Fibroblast of upper back skin (primary cell): ENCODE data around the gene GAB3.
"Not testable (repeated sequence)": the region's sequence is repeated elsewhere in the genome, so short reads cannot be mapped to it uniquely, and the experiment has no call there.

Source experiments
- DNase-seq: peaks from one replicate; pipeline ENCODE4 v3.0.0-alpha.2; 2013

The GAB3 gene

DNA sequence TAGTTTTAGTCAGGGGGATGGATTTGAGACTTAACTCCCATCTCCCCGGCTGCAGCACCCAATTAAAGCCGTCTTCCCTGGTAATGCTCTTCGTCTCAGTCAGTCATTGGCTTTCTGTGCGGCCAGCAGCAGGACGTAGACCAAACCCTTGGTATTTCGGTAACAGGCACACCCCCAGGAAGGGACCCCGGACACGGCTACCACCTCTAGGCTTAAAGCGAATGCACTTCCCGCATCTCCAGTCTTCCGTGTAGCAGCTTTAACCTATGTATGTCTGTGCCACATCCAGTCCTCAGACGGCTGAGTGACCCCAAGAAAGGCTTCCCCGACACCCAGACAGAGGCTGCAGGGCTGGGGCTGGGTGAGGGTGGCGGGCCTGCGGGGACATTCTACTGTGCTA is 96.0 kb downstream of the GAB3 start:
- no peak for DNase-seq

DNA sequence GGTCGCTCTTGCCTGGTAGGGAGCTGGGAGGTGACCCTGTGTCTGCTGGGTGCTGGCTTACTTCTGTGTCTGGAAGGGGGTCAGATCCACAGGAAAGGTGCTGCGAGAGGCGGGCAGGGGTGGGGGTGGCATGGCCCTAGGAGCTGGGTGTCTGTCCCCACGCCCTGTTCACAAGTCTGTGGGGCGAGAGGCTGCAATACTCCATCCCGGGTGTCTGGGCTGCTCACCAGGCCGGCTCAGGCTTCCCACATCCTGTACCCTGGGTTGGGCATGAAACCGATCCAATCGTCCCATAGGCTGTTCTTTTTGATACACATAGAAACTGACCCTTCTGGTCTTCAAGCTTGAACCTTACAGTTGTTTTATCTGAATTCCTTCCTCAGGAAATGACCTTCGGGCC is 96.5 kb downstream of the GAB3 start:
- no peak for DNase-seq

GRCh38 chrX:154653413-154653812 is 97.5 kb downstream of the GAB3 start, which contains the start of gene CTAG2:
CTAG2 (minus strand) TSS chrX:154653579; CDS start chrX:154653515, 64 bp downstream.
- DNase-seq, result not testable (repeated sequence)

DNA sequence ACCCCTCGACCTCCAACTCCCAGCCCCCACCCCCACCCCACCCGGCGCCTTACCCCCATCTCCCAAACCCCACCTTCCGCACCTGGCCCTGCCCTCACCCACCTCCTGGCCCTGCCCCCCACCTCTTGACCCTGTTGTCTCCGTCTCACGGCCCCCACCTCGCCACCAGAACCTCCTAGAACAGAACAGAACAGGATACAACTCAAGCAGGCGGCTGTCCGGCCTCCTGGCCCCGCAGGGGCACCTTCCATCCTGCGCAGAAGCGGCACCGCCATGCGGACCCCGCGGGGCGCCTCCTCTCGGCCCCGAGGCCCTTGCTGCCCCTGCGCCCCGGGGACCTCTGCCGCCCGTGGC is 97.9 kb downstream of the GAB3 start:
- DNase-seq, result no peak

GRCh38 chrX:154652311-154653047 is 98.4 kb downstream of the GAB3 start:
- DNase-seq, result no peak

DNA sequence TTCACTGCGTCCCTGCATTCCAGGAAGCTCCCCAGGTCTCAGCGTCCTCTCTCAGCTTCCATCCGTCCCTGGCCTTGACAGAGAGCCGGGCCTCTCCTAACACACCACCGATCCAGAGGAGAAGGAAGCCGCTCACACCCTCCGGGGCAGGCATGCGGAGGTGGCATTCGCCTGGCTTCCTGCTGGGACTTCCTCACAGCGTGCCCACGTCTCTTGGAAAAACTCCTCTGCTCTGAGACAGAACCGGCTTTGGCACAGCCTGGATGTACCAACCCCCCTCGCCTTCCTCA is 100.7 kb downstream of the GAB3 start:
- DNase-seq, result no peak

DNA sequence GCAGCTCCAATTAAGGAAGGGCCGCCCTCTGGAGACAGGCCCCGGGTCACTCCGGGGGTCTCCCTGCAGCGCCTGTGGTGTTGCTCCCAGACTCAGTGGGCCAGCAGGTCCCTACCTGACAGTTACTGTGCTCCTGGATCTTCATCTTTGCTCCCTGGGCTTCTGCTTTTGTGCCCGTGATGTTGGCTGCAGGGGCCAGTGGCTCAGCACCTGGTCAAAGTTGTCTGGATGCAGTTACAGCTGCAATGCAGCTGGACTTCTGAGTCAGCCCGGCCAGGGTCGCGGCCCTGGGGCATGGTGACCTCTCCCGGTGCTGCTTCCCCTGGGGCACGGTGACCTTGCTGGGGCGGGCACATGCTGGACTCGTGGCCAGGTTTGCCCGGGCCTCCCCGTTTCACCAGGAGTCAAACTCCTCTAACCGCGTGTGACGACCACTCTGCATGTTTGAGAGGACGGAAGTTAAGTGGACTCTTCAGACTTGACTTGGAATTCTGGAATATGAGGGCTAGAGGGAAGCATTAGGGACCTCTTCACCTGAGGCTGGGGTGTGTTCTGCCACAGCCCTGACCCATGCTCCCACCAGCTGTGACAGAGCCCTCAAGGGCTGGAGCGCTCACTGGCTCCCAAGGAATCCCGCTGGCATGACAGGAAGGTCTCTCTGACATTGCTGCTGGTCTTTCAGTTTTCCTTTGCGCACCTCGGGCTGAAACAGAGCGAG is 101.2 kb downstream of the GAB3 start:
- DNase-seq, result no peak

GRCh38 chrX:154648931-154649330 is 101.9 kb downstream of the GAB3 start:
- DNase-seq, result no peak

DNA sequence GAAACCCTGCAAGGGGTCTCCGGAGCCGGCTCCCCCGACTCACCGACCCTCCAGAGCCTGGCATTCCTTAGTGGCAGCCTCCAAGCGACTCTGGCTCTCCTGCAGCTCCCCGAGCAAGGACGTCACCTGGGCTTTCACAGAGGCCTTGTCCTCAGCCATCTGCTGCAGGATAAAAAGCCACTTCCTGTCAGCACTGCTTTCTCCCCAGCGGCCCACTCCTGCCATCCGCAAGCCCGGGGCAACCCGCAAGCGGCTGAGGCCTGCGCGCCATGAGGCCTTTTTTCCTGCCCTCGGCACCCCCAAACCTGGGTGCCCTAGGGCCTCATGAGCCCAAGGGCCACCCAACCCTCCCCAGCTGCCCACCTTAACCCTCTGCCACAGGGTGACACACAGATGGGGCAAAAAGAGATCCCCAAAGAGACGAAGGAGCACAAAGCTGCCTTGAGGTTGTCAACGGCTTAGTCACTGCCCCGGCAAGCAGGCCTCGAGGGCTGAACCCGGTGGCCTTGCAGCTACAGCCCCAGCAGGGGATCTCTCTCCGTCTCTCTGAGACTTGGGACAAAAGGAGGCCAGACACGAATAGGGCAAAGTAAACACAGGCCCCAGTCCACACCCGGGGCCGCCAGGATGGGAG is 105.0 kb downstream of the GAB3 start:
- not testable (repeated sequence) for DNase-seq

DNA sequence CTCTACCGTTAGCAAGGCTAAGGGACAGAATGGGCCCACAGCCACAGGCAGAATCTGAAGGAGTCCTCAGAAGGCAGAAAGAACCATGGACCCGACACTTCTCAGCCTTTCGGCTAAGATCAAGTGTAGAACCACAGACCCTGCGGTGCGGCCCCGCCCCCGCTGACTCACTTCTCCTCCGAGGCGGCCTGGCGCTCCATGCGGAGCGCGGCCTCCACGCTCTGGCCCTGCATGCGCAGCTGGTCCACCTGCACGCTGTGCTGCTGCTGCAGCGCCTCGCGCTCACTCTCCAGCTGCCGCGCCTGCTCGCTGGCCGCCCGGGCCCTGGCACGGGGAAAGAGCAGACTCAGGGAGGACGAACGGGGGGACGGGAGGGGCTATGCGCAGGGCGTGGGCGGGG is 107.2 kb downstream of the GAB3 start:
- not testable (repeated sequence) for DNase-seq

DNA sequence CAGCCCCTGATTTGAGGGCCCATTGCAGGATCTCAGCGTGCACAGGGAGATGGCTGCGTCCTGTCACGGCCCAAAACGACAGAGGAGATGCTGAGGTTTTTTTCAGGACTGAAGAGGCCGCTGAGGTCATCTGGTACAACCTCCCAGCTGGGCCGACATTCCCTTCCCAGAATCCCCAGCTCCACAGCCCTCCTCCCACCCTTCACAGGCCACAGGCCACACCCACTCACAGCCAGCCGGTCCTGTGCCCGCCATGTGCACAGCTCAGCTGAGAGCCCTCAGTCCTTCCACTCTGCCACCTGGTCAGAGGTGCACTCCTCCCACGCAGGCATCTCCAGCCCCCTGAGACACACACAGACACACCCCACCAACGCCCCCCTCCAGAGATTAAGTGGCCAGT is 109.1 kb downstream of the GAB3 start:
- DNase-seq, result not testable (repeated sequence)

DNA sequence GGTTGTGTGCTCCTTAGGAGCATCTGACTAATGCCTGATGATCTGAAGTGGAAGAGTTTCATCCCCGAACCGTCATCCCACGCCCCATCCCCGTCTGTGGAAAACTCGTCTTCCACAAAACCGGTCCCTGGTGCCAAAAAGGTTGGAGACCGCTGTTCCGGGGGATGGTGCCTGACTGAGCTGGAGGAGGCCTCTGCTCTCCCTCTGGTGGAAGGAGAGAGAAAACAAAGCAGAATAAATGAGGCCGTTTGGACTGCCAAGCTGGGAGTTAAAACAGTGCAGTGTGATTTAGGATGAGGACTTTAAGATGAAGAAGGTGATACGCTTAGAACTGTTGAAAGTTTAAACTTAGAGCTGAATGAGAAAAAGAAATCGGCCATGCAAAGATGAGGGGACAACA is 117.2 kb downstream of the GAB3 start:
- DNase-seq, result not testable (repeated sequence)

DNA sequence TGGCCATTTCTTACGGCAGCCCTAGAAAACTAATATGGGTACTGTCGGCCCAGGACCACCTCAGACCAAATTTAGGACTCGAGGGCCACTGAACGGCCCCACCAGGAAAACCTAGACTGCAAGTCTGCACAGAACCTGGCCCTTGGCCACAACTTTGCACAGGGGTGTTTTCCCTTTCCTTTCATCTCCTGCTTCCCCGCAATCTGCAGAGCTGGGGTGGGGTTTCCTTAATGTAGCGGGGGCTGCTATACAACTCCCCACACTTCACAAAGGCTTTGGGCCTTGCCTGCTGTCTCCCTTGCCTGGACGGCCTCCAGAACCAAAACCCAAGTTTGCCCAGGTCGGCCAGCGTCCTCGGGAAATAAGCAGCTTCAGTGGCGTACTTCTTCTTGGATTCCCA is 119.9 kb downstream of the GAB3 start:
- not testable (repeated sequence) for DNase-seq

GRCh38 chrX:154628960-154629359 is 121.9 kb downstream of the GAB3 start:
- not testable (repeated sequence) for DNase-seq
